SJCRH30 (cell line): ENCODE measurements around the gene BTLA. TPM values are rescaled to one million over a fixed set of nuclear protein-coding genes. Genes with fewer than 3 reads are reported as not detected.
"Not testable (repeated sequence)": the region's sequence is repeated elsewhere in the genome, so short reads cannot be mapped to it uniquely, and the experiment has no call there.

ENCODE experiments used
- DNase-seq, 2 experiments: peaks; one replicate each; pipeline ENCODE4 v3.0.0-alpha.2; 2015 to 2020
- H3K27ac ChIP-seq: fragments of 250-450 bp; sonication (Bioruptor Pico); 2 replicates; pipeline ENCODE4 v1.5.1; 2020; ENCODE audit warnings: mild to moderate bottlenecking, moderate library complexity
- H3K27me3 ChIP-seq: fragments of 250-450 bp; sonication (Bioruptor Pico); 2 replicates; pipeline ENCODE4 v1.5.1; 2020; ENCODE audit warnings: mild to moderate bottlenecking, moderate library complexity
- H3K36me3 ChIP-seq: fragments of 250-450 bp; sonication (Bioruptor Pico); 2 replicates; pipeline ENCODE4 v1.5.1; 2020; ENCODE audit warnings: mild to moderate bottlenecking, moderate library complexity
- H3K4me1 ChIP-seq: fragments of 250-450 bp; sonication (Bioruptor Pico); 2 replicates; pipeline ENCODE4 v1.5.1; 2020; ENCODE audit warnings: mild to moderate bottlenecking, moderate library complexity
- H3K4me3 ChIP-seq: fragments of 250-450 bp; sonication (Bioruptor Pico); 2 replicates; pipeline ENCODE4 v1.5.1; 2020; ENCODE audit warnings: mild to moderate bottlenecking, moderate library complexity
- H3K9me3 ChIP-seq: fragments of 250-450 bp; sonication (Bioruptor Pico); replicated peaks from 2 replicates; pipeline ENCODE4 v1.5.1; 2020; ENCODE audit warnings: mild to moderate bottlenecking, moderate library complexity
- total RNA-seq: library from RNA; depleted of rRNA; stranded (reverse); fragments of >200 nt; shearing (Covaris generic); gene quantifications from 2 replicates; pipeline ENCODE4 v1.2.3, GENCODE V29; 2014

Gene BTLA
- total RNA-seq, 1 experiment from 2014 or later = not detected

DNA sequence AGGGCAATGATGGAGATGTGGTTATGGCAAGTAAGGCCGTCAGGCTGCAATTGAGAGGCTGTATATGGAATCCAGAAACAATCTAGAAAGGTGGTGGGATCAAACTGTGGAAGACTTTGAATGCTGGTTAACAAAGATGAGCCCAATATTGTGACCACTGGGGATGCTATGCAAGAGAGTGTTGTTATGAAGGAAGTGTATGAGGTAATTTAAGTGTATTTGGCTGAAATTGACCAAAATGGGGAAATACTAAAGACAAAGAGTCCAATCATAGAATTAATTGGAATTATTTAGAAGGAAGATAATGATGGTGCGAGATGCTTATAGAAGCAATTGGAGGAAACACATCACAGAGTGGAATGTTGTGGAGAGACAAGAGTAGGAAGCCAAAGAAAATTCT is 24.5 kb downstream of the BTLA start:
- DNase-seq = no peak
- no peaks in the 10 kb centered on the region for H3K36me3 ChIP-seq
- H3K27me3 ChIP-seq = no peaks in the 10 kb centered on the region
- H3K27ac ChIP-seq = no peak overlapping the region
- peaks cover 30% of the 10 kb centered on the region for H3K4me1 ChIP-seq
- H3K9me3 ChIP-seq = no peaks in the 10 kb centered on the region
- no peak overlapping the region for H3K4me3 ChIP-seq

DNA sequence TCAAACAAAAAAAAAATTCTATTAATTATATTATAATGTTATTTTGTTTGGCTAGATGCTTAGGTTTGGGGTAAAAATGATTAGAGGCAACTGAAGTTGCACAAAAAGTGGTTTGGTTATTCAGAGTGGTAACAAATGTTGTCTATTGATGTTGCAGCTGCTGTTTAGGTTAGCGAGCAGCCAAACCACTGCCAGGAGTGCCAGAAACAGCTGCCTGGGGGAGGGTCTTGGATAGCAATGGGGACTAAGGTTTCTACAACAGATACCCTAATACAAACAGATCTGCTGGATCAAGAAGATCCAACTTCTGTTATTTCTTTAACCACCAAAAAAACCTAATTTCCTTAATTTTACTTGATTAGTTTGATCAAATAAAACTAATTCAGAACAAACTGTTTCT is 26.6 kb downstream of the BTLA start:
- Histone ChIP-seq H3K4me3 (no peak overlapping the region), H3K27me3 (no peaks in the 10 kb centered on the region), H3K9me3 (no peaks in the 10 kb centered on the region), H3K27ac (peak overlapping the region; percentile 73), H3K36me3 (no peaks in the 10 kb centered on the region), H3K4me1 (peaks cover 30% of the 10 kb centered on the region)
- DNase-seq = peak; percentile 86 to 92

DNA sequence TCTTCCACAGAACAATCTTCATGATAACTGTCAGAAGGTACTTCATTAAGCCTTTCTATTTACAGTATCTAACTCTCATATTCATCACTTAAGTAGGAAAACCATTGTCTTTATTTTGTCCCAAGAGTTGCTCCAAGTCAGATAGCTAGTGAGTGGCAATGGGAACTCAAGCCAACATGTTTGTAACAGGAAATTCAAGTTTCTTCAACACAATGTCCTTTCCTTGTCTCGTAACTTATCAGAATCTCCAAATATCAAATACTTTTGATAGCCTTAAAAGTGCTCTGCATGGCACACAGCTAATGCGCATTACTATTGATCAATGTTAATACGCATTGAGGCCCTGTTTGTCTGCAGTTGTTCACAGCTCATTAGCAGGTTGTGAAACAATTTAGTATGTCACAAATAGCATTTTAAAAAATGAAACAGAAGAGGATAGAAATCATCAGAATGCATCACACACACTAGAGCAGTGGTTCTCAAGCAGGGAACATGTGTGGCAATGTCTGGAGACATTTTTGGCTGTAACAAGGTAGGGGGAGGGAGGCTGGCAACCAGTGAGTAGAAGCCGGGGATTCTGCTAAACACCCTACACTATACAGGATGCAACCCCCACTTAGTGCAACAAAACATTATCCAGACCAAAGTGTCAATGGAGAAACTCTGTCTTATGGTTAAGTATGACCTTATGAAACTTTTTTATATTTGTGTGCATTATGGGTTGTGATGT is 27.5 kb downstream of the BTLA start:
- Histone ChIP-seq H3K27ac (no peak overlapping the region), H3K27me3 (no peaks in the 10 kb centered on the region), H3K9me3 (no peaks in the 10 kb centered on the region), H3K4me3 (no peak overlapping the region), H3K4me1 (peaks cover 30% of the 10 kb centered on the region), H3K36me3 (no peaks in the 10 kb centered on the region)
- no peak for DNase-seq

DNA sequence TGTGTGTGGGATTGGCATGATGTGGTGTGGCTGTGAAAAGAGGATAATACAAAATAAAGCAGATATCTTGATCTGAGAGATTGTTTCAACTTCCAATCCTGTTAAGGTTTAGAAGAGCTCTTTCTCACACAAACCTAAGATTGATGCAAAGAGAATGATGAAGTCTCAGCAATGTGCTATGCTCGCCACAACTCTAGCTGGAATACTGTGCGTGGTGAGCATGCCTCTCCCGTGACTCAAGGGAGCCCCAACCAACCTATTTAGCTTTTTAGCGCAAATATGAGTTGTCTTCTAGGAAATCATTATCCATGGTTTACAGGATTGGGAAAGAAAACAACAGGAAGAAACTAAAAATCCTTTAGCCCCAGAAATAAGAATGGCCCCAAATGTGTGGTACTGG is 28.5 kb downstream of the BTLA start:
- no peak overlapping the region for H3K4me3 ChIP-seq

DNA sequence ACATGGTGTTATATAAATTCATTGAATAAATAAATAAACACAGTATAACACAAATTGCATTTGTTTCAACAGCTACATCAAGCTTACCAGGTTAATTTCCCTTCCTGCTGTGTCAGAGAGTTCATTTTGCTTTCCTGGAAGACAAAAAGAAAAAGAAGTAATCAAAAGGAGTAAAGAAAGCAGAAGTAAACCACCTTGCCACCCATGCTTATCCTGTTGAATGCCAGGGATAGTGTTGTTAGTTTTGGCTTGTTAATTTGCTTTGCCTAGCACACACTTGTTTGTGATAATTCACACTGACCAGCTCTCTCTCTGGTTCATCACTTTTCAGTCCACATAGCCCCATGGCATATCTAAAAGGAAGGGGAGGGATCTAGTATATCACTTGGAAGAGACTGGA is 29.6 kb downstream of the BTLA start:
- Histone ChIP-seq H3K4me1 (peaks cover 30% of the 10 kb centered on the region), H3K9me3 (no peaks in the 10 kb centered on the region), H3K27me3 (no peaks in the 10 kb centered on the region), H3K27ac (no peak overlapping the region), H3K4me3 (no peak overlapping the region), H3K36me3 (no peaks in the 10 kb centered on the region)
- DNase-seq = no peak

More for the DNA sequence above, 28.5 kb downstream of the BTLA start:
- H3K36me3 ChIP-seq = no peaks in the 10 kb centered on the region
- no peak for DNase-seq
- H3K4me1 ChIP-seq = peaks cover 30% of the 10 kb centered on the region
- no peaks in the 10 kb centered on the region for H3K27me3 ChIP-seq
- no peaks in the 10 kb centered on the region for H3K9me3 ChIP-seq
- no peak overlapping the region for H3K27ac ChIP-seq

DNA sequence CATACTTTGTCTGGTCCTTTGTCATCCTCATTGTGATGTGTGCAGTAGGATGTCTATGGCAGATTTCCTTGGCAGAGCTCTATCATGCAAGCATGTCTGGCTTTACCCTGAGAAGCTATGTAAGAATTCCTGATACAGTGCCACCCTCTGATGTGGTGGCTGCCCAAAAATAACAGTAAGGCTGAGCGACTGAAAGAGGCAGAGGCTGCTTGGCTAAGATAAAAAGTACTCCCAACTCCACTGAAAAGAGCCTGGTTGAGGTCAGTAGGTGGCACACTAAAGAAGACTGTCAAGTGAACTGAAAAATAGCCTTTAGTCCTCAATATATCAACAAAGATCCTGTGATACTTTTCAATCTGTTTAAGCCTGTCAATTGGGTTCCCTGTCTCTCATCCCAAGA is 31.7 kb downstream of the BTLA start:
- Histone ChIP-seq H3K27ac (no peak overlapping the region), H3K4me3 (no peak overlapping the region), H3K4me1 (peaks cover 18% of the 10 kb centered on the region), H3K27me3 (no peaks in the 10 kb centered on the region), H3K36me3 (no peaks in the 10 kb centered on the region), H3K9me3 (no peaks in the 10 kb centered on the region)
- DNase-seq = no peak

DNA sequence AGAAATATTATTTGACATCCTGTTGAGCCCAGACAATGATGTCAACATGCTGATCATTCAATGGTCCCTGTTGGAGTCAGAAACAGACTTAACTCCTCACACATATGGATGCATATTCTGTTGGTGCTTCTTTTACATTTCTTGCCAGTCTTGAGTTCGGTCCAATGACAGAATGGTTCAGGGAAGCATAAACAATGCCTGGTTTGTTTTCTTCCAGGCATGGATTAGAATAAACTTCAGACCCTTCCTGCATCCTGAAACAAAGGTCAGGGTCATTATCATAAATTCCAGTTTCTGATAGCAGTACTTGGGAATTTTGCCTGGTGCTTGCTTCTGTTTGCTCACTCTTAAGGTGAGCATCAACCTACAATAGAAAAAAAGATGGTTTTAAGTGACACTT is 33.3 kb downstream of the BTLA start:
- Histone ChIP-seq H3K36me3 (no peaks in the 10 kb centered on the region), H3K4me3 (no peak overlapping the region), H3K27me3 (no peaks in the 10 kb centered on the region), H3K9me3 (no peaks in the 10 kb centered on the region), H3K27ac (no peak overlapping the region), H3K4me1 (peaks cover 5% of the 10 kb centered on the region; the same call in 1 of the 2 replicates)
- DNase-seq = no peak

DNA sequence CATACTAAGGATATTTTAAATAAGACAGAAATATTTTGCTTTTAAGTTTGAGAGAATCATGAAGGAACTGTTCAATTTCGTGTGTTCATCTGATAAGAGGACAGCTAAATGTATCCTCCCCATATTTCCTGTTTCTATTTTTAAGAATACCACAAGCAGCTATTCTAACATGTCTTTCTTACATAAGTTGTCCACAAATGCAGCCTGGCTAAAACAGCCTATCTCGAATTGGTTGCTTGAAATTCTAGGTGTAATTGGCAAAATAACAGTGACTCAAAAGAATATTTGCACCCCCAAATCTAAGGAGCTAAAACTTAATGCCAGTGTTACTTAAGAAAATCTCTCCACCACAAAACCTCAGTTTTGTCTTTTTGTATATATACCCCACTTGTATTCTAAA is 35.0 kb downstream of the BTLA start:
- Histone ChIP-seq H3K27ac (no peak overlapping the region), H3K36me3 (no peaks in the 10 kb centered on the region), H3K4me3 (no peak overlapping the region), H3K9me3 (no peaks in the 10 kb centered on the region), H3K4me1 (no peaks in the 10 kb centered on the region), H3K27me3 (no peaks in the 10 kb centered on the region)
- DNase-seq = no peak

DNA sequence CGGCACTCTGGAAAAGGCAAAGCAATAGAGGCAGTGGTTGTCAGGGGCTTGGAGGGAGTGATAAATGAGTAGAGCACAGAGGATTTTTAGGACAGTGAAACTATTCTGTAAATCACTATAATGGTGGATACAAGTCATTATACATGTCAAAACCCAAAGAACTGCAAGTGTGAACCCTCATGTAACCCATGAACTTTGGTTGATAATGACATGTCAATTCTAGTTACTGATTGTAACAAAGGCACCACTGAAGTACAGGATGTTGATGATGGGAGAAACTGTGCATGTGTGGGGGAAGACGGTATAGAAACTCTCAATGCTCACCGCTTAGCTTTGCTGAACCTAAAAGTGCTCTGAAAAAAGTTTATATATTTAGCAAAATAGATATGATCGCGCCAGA is 36.0 kb downstream of the BTLA start:
- no peaks in the 10 kb centered on the region for H3K27me3 ChIP-seq
- no peaks in the 10 kb centered on the region for H3K4me1 ChIP-seq
- no peaks in the 10 kb centered on the region for H3K36me3 ChIP-seq
- no peak overlapping the region for H3K4me3 ChIP-seq
- H3K9me3 ChIP-seq = no peaks in the 10 kb centered on the region
- H3K27ac ChIP-seq = no peak overlapping the region
- DNase-seq = no peak

DNA sequence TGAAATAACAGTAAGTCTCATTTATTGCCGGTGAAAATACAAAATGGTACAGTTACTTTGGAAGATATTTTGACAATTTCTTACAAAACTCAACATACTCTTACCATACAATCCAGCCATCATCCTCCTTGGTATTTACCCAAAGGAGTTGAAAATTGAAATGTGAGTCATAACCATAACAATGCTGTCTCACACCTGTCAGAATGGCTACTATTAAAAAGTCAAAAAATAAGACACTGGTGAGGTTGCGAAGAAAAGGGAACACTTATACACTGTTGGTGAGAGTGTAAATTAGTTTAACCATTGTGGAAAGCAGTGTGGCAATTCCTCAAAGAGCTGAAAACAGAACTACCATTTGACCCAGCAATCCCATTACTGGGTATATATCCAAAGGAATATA is 37.5 kb downstream of the BTLA start:
- not testable (repeated sequence) for DNase-seq

DNA sequence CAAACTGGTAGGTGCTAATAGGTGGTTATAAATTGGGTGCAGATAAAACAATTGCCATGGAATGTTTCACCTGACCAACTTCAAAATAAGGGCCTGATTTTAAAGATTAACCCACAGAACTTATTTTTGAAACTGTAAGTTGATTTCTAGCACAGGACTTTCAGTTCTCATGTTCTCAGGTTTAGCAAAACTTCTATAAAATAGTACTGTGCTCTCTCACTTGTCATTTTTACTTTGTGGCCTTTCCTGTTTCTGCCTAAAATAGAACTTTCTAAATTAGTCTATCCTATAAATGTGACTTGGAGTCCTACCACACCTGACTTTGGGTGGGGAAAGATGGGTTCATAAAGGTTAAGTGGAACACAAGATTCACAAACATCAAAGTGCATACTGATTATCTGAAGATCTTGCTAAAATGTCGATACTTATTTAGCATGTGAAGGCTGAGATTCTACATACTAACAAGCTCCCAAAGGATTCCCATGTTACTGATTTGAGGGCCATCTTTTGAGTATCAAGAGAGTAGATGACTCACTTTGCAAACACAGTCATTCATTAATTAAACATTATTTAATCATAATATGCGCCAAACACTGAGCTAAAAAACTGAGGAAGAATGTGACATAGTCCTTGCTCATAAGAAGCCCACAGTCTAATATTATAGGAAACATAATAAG is 38.6 kb downstream of the BTLA start:
- H3K4me1 ChIP-seq = no peaks in the 10 kb centered on the region

More for the DNA sequence above, 37.5 kb downstream of the BTLA start:
- H3K27ac ChIP-seq, H3K4me3 ChIP-seq, H3K27me3 ChIP-seq, H3K4me1 ChIP-seq, H3K36me3 ChIP-seq, H3K9me3 ChIP-seq: not testable (repeated sequence)

DNA sequence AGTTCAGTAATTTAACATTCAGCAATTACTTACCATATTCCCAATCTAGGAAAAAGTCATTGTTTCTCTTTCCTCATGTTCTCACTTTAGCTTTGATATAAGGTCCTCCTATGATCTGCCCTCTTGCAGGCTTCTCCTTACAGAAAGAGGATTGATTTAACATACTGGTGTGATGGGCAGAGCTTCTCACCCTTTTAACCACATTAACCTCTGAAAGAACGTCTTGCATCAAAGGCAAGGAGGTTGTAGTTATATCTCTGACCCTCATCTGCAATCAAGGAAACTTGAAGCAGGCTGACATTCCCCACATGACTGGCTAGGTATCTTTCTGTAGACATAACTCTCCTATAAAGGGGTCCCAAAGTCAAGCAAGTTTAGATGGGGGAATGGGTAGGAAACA is 39.5 kb downstream of the BTLA start:
- no peak for DNase-seq
- no peaks in the 10 kb centered on the region for H3K4me1 ChIP-seq
- no peak overlapping the region for H3K4me3 ChIP-seq
- no peaks in the 10 kb centered on the region for H3K27me3 ChIP-seq
- no peak overlapping the region for H3K27ac ChIP-seq
- no peaks in the 10 kb centered on the region for H3K9me3 ChIP-seq
- no peaks in the 10 kb centered on the region for H3K36me3 ChIP-seq

More for the DNA sequence above, 38.6 kb downstream of the BTLA start:
- no peak overlapping the region for H3K4me3 ChIP-seq
- no peak for DNase-seq
- no peak overlapping the region for H3K27ac ChIP-seq
- no peaks in the 10 kb centered on the region for H3K9me3 ChIP-seq
- no peaks in the 10 kb centered on the region for H3K36me3 ChIP-seq
- H3K27me3 ChIP-seq = no peaks in the 10 kb centered on the region

DNA sequence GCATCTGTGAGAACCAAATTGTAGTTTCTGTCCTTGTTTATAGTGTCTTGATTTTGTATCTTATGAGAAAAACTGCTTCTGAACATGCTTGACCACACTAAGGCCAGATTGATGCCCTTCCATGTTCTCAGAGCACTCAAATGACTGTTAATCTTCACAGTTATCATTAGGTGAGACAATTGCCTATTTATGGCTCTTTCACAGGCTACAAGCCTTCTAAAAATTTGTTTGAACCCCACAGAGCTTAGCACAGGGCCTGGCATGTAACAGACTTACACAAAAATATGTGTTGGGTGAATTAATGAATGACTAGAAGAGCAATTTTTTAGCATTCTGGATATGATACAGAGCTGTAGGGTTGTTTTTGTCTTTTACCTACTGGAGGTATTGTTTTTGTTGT is 43.1 kb downstream of the BTLA start:
- DNase-seq = no peak

DNA sequence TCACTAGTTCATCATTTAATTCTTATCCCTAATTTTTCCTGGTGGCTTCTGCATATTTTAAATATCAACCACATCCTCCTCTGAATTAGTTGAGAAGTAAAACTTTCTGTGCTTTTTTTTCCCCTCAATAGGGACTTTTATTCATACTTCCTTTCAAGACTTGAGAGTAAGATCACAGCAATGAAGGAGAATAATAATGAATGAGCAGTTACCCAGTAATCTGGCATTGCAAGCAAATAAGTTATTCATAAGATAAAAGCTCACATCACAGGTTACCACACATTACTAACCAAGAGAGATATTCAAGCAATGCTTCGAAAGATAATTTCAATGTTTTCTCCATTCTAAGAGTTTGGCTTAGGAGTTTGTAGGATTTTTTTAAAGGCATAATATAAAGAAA is 50.3 kb downstream of the BTLA start:
- no peak overlapping the region for H3K4me3 ChIP-seq
- H3K9me3 ChIP-seq = no peaks in the 10 kb centered on the region
- H3K27me3 ChIP-seq = no peaks in the 10 kb centered on the region
- H3K27ac ChIP-seq = no peak overlapping the region
- H3K4me1 ChIP-seq = no peaks in the 10 kb centered on the region
- DNase-seq = no peak
- H3K36me3 ChIP-seq = no peaks in the 10 kb centered on the region

More for the DNA sequence above, 43.1 kb downstream of the BTLA start:
- Histone ChIP-seq H3K36me3 (no peaks in the 10 kb centered on the region), H3K4me1 (no peaks in the 10 kb centered on the region), H3K4me3 (no peak overlapping the region), H3K9me3 (no peaks in the 10 kb centered on the region), H3K27me3 (no peaks in the 10 kb centered on the region), H3K27ac (no peak overlapping the region)

DNA sequence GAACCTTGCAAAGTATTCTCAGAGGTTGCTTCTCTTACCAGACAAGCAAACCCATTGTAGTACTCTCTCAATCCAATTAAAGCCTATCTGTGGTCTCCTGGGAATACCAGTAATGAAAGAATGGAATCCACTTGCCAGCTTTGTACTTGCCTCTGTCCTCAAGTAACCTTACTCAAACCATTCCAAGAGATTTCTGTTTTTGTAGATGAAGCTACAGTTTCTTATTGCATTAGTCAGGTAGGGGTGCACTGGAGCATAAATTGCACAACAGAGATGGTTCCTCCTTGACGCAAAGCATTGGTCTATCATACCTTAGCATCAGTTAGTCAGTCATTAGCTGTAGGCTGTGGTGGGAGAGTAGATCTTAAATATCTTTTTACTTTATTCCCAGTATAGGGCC is 52.9 kb downstream of the BTLA start:
- Histone ChIP-seq H3K27me3 (no peaks in the 10 kb centered on the region), H3K9me3 (no peaks in the 10 kb centered on the region), H3K4me1 (no peaks in the 10 kb centered on the region), H3K27ac (no peak overlapping the region), H3K36me3 (no peaks in the 10 kb centered on the region), H3K4me3 (no peak overlapping the region)
- DNase-seq = peak in 1 of 2 experiments; percentile 13

DNA sequence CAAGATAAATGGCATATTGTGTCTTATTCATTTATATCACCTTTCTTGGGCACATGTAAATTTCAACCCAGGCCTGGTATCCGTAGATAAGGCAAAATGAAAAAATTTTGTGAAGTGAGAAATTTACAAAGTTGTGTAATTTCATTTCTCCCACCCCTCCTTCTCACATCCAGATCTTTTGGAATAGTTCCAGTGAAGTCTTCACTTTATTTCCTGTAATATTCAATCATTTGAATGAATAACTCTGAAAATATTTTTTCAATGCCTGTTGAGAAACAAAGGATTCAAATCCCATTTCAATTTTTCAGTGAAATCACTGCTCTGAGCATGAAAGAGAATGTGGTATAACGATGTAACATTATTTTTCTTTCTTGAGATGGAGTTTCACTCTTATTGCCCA is 53.4 kb downstream of the BTLA start:
- H3K4me3 ChIP-seq = no peak overlapping the region
- no peaks in the 10 kb centered on the region for H3K27me3 ChIP-seq
- no peaks in the 10 kb centered on the region for H3K36me3 ChIP-seq
- H3K4me1 ChIP-seq = no peaks in the 10 kb centered on the region
- no peaks in the 10 kb centered on the region for H3K9me3 ChIP-seq
- H3K27ac ChIP-seq = no peak overlapping the region
- DNase-seq = no peak
